Mucosa of stomach (tissue), 1 donor: ENCODE results near the gene CEP164.

Experiments used
- H3K27me3 ChIP-seq: one replicate; pipeline ENCODE4 v1.7.0; 2013; ENCODE audit warnings: mild to moderate bottlenecking, low read length; ENCODE audit not compliant: control insufficient read depth, insufficient read depth
- H3K36me3 ChIP-seq: one replicate; pipeline ENCODE4 v1.7.0; 2013; ENCODE audit warnings: low read length; ENCODE audit not compliant: control insufficient read depth, insufficient read depth
- H3K4me1 ChIP-seq: one replicate; pipeline ENCODE4 v1.7.0; 2013; ENCODE audit warnings: mild to moderate bottlenecking, low read length; ENCODE audit not compliant: control insufficient read depth, insufficient read depth
- H3K4me3 ChIP-seq: one replicate; pipeline ENCODE4 v1.7.0; 2013; ENCODE audit warnings: low read length
- H3K9ac ChIP-seq: one replicate; pipeline ENCODE4 v1.7.0; 2013; ENCODE audit warnings: mild to moderate bottlenecking, low read length, moderate library complexity
- H3K9me3 ChIP-seq: one replicate; pipeline ENCODE4 v1.7.0; 2013; ENCODE audit warnings: mild to moderate bottlenecking, low read length, moderate library complexity; ENCODE audit not compliant: control insufficient read depth
- donor health status: Pancreatic carcinoma.

Gene CEP164

GRCh38 chr11:117376517-117376916 is 48.9 kb downstream of the CEP164 start:
- no peak overlapping the region for H3K4me3 ChIP-seq
- H3K27me3 ChIP-seq, result no peaks in the 10 kb centered on the region
- H3K36me3 ChIP-seq, result peaks cover 13% of the 10 kb centered on the region
- no peaks in the 10 kb centered on the region for H3K9me3 ChIP-seq
- no peak overlapping the region for H3K9ac ChIP-seq
- H3K4me1 ChIP-seq, result no peaks in the 10 kb centered on the region

GRCh38 chr11:117378976-117379865 is 51.6 kb downstream of the CEP164 start:
- Histone ChIP-seq H3K4me3 (no peak overlapping the region), H3K4me1 (no peaks in the 10 kb centered on the region), H3K36me3 (peaks cover 8% of the 10 kb centered on the region), H3K9me3 (no peaks in the 10 kb centered on the region), H3K9ac (no peak overlapping the region), H3K27me3 (no peaks in the 10 kb centered on the region)

- Histone ChIP-seq H3K27me3 (no peaks in the 10 kb centered on the region), H3K36me3 (peaks cover 4% of the 10 kb centered on the region)
Observed at GRCh38 chr11:117380676-117381075, 53.0 kb downstream of the CEP164 start.

GRCh38 chr11:117381481-117382387 is 54.1 kb downstream of the CEP164 start:
- Histone ChIP-seq H3K9ac (no peak overlapping the region), H3K4me3 (no peak overlapping the region), H3K36me3 (peaks cover 4% of the 10 kb centered on the region), H3K9me3 (no peaks in the 10 kb centered on the region), H3K27me3 (no peaks in the 10 kb centered on the region), H3K4me1 (no peaks in the 10 kb centered on the region)

More at GRCh38 chr11:117380676-117381075, 53.0 kb downstream of the CEP164 start:
- Histone ChIP-seq H3K4me1 (no peaks in the 10 kb centered on the region), H3K9me3 (no peaks in the 10 kb centered on the region), H3K4me3 (no peak overlapping the region), H3K9ac (no peak overlapping the region)

- Histone ChIP-seq H3K36me3 (no peaks in the 10 kb centered on the region), H3K9me3 (no peaks in the 10 kb centered on the region), H3K9ac (no peak overlapping the region)
Observed at GRCh38 chr11:117382746-117383145, 55.1 kb downstream of the CEP164 start.

GRCh38 chr11:117384045-117384444 is 56.4 kb downstream of the CEP164 start:
- H3K4me1 ChIP-seq, result no peaks in the 10 kb centered on the region
- no peak overlapping the region for H3K9ac ChIP-seq
- no peak overlapping the region for H3K4me3 ChIP-seq
- no peaks in the 10 kb centered on the region for H3K27me3 ChIP-seq
- H3K36me3 ChIP-seq, result no peaks in the 10 kb centered on the region
- no peaks in the 10 kb centered on the region for H3K9me3 ChIP-seq

More at GRCh38 chr11:117382746-117383145, 55.1 kb downstream of the CEP164 start:
- no peaks in the 10 kb centered on the region for H3K27me3 ChIP-seq
- no peak overlapping the region for H3K4me3 ChIP-seq
- H3K4me1 ChIP-seq, result no peaks in the 10 kb centered on the region

GRCh38 chr11:117385471-117385870 is 57.8 kb downstream of the CEP164 start:
- H3K9me3 ChIP-seq, result no peaks in the 10 kb centered on the region
- H3K4me1 ChIP-seq, result no peaks in the 10 kb centered on the region
- no peak overlapping the region for H3K9ac ChIP-seq
- no peaks in the 10 kb centered on the region for H3K36me3 ChIP-seq
- no peak overlapping the region for H3K4me3 ChIP-seq
- H3K27me3 ChIP-seq, result no peaks in the 10 kb centered on the region

GRCh38 chr11:117385906-117386305 is 58.3 kb downstream of the CEP164 start:
- Histone ChIP-seq H3K9me3 (no peaks in the 10 kb centered on the region), H3K27me3 (no peaks in the 10 kb centered on the region), H3K4me1 (no peaks in the 10 kb centered on the region), H3K36me3 (peaks cover under 1% of the 10 kb centered on the region), H3K9ac (no peak overlapping the region), H3K4me3 (no peak overlapping the region)

GRCh38 chr11:117387992-117388755 is 60.5 kb downstream of the CEP164 start:
- Histone ChIP-seq H3K9me3 (no peaks in the 10 kb centered on the region), H3K27me3 (no peaks in the 10 kb centered on the region), H3K4me1 (no peaks in the 10 kb centered on the region), H3K9ac (no peak overlapping the region), H3K36me3 (peaks cover 10% of the 10 kb centered on the region), H3K4me3 (no peak overlapping the region)

- no peak overlapping the region for H3K9ac ChIP-seq
- no peak overlapping the region for H3K4me3 ChIP-seq
- no peaks in the 10 kb centered on the region for H3K27me3 ChIP-seq
- no peaks in the 10 kb centered on the region for H3K9me3 ChIP-seq
- H3K4me1 ChIP-seq, result no peaks in the 10 kb centered on the region
- peaks cover 18% of the 10 kb centered on the region for H3K36me3 ChIP-seq
Observed at GRCh38 chr11:117390743-117391142, 63.1 kb downstream of the CEP164 start.

- Histone ChIP-seq H3K27me3 (no peaks in the 10 kb centered on the region), H3K9me3 (no peaks in the 10 kb centered on the region), H3K4me1 (no peaks in the 10 kb centered on the region), H3K36me3 (peaks cover 18% of the 10 kb centered on the region), H3K4me3 (no peak overlapping the region), H3K9ac (no peak overlapping the region)
Observed at GRCh38 chr11:117391181-117391580, 63.5 kb downstream of the CEP164 start.
